HG02840 (cell line): Measurements from ENCODE around the gene NDUFB7.
"Not testable (repeated sequence)": the region's sequence is repeated elsewhere in the genome, so short reads cannot be mapped to it uniquely, and the experiment has no call there.

Source experiments
- ATAC-seq: cut with Tn5 transposase; IDR thresholded peaks from one replicate; pipeline ENCODE4 v1.9.1; 2021; ENCODE audit warnings: mild to moderate bottlenecking, moderate library complexity, moderate number of reproducible peaks; ENCODE audit not compliant: unreplicated experiment, low FRiP score

NDUFB7 gene

GRCh38 chr19:14575428-14575980 lies 3.6 kb upstream of the NDUFB7 start:
- ATAC-seq: no peak

- ATAC-seq: no peak
These were observed 870 bp downstream of the NDUFB7 start for GRCh38 chr19:14570864-14571527.

GRCh38 chr19:14567079-14567478 lies 4.8 kb downstream of the NDUFB7 start:
- ATAC-seq: no peak

GRCh38 chr19:14566712-14567077 lies 5.2 kb downstream of the NDUFB7 start:
- ATAC-seq: no peak

GRCh38 chr19:14565765-14566711 lies 5.8 kb downstream of the NDUFB7 start:
- no peak for ATAC-seq

GRCh38 chr19:14565298-14565679 lies 6.6 kb downstream of the NDUFB7 start:
- no peak for ATAC-seq

- not testable (repeated sequence) for ATAC-seq
These were observed 7.1 kb downstream of the NDUFB7 start for GRCh38 chr19:14564652-14565297.

- no peak for ATAC-seq
These were observed 7.7 kb downstream of the NDUFB7 start for GRCh38 chr19:14563989-14564651.

- ATAC-seq: no peak
These were observed 8.3 kb downstream of the NDUFB7 start for GRCh38 chr19:14563590-14563926.

- ATAC-seq: no peak
These were observed 8.9 kb downstream of the NDUFB7 start for GRCh38 chr19:14562660-14563589.

- ATAC-seq: no peak
These were observed 10.0 kb downstream of the NDUFB7 start for GRCh38 chr19:14561847-14562351.

- ATAC-seq: no peak
These were observed 10.6 kb downstream of the NDUFB7 start for GRCh38 chr19:14561249-14561648.

- ATAC-seq: no peak
These were observed 11.1 kb downstream of the NDUFB7 start for GRCh38 chr19:14560776-14561108.

GRCh38 chr19:14559916-14560775 lies 11.7 kb downstream of the NDUFB7 start:
- no peak for ATAC-seq

- no peak for ATAC-seq
These were observed 13.3 kb downstream of the NDUFB7 start for GRCh38 chr19:14558370-14559066.

GRCh38 chr19:14556662-14557188 lies 15.1 kb downstream of the NDUFB7 start:
- no peak for ATAC-seq

- ATAC-seq: no peak
These were observed 15.8 kb downstream of the NDUFB7 start for GRCh38 chr19:14555918-14556661.
